Thyroid gland (tissue), 4 donors: ENCODE data around the gene PBX3. TPM values are rescaled to one million over a fixed set of nuclear protein-coding genes. Genes with fewer than 3 reads are reported as not detected.

Experiments
- DNase-seq, 2 donors: peaks; one replicate each; pipeline ENCODE4 v3.0.0-alpha.2; 2019
- H3K27ac ChIP-seq, 3 donors: fragments of 200-600 bp; sonication (generic); 1 replicate in 2 of 3; 2 replicates in 1 of 3; pipeline ENCODE4 v1.5.1; 2016 to 2019; ENCODE audit warnings: mild to moderate bottlenecking in 1 of 3, moderate library complexity in 1 of 3
- H3K27me3 ChIP-seq: fragments of 200-600 bp; sonication (generic); one replicate; pipeline ENCODE4 v1.5.1; 2019
- H3K36me3 ChIP-seq, 2 donors: fragments of 200-600 bp; sonication (generic); one replicate each; pipeline ENCODE4 v1.5.1; 2016 to 2019
- H3K4me1 ChIP-seq, 2 donors: fragments of 200-600 bp; sonication (generic); one replicate each; pipeline ENCODE4 v1.5.1; 2017 to 2019
- H3K4me3 ChIP-seq, 3 donors: fragments of 200-600 bp; sonication (generic); replicated peaks in 1 of 3; 1 replicate in 2 of 3; 2 replicates in 1 of 3; pipeline ENCODE4 v1.5.1; 2016; ENCODE audit warnings: mild to moderate bottlenecking in 1 of 3
- H3K9me3 ChIP-seq: fragments of 200-600 bp; sonication (generic); one replicate; pipeline ENCODE4 v1.5.1; 2017
- POLR2A ChIP-seq, 2 donors: fragments of 450-650 bp; IDR thresholded peaks; one replicate each; pipeline ENCODE4 v1.6.1; 2017; ENCODE audit warnings: antibody characterized with exemption in 2 of 2, mild to moderate bottlenecking in 2 of 2, moderate library complexity in 1 of 2
- WGBS, 2 donors: methylation state at CpG; one replicate each; pipeline ENCODE4 v1.1.5; 2017; 5-methylcytosine and 5-hydroxymethylcytosine counted together
- intact Hi-C: fragments of 100-400 bp; cut with DNase I; formaldehyde crosslinking; loops from one replicate; pipeline ENCODE4 v1.15.1; 2023
- total RNA-seq, 4 donors: library from RNA; depleted of rRNA; stranded (reverse); fragments of >200 nt; gene quantifications; one replicate each; pipeline ENCODE4 v1.2.3, GENCODE V29; 2016
- TF ChIP-seq, protein P1 (sequence below), 6 experiments: fragments of 200-600 bp in 3 of 6; fragments of 450-650 bp in 3 of 6; sonication (generic) in 3 of 6; IDR thresholded peaks; one replicate each; pipeline ENCODE4 v1.5.1; 2016 to 2019; ENCODE audit warnings: antibody characterized with exemption in 6 of 6, mild to moderate bottlenecking in 2 of 6, inconsistent platforms in 1 of 6, moderate library complexity in 1 of 6

Gene PBX3
- total RNA-seq, 4 donors from 2014 or later = 68.5 to 108 (median 71.3) TPM

DNA sequence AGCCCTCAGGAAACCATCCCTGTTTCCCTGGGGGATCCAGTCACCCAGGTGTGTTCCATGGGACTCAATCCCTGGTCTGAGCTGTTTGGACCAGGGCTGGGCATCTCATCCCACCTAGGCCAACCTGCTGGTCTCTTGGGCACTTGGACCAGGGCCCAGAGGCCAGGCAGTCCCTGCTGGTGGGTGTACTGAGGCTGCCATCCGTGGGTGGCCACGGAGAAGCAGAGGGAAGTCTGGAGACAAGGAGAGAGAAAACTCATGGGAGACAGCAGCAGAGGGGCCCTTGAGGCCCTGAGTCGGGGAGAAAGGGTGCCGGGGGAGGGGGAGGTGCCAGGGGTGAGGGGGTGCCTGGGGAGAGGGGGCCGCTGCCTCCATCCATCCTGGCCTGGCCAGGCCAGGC lies 247.8 kb downstream of the PBX3 start:
- intact Hi-C loops = no loop called here
- no peaks in the 10 kb centered on the region for H3K9me3 ChIP-seq
- no peaks in the 10 kb centered on the region for H3K36me3 ChIP-seq
- no peak for DNase-seq
- H3K4me3 ChIP-seq = no peak overlapping the region
- no peaks in the 10 kb centered on the region for H3K27me3 ChIP-seq
- no peak overlapping the region for H3K27ac ChIP-seq
- peaks cover 7 to 8% of the 10 kb centered on the region in 2 donors for H3K4me1 ChIP-seq
- TF ChIP-seq, protein P1, sequence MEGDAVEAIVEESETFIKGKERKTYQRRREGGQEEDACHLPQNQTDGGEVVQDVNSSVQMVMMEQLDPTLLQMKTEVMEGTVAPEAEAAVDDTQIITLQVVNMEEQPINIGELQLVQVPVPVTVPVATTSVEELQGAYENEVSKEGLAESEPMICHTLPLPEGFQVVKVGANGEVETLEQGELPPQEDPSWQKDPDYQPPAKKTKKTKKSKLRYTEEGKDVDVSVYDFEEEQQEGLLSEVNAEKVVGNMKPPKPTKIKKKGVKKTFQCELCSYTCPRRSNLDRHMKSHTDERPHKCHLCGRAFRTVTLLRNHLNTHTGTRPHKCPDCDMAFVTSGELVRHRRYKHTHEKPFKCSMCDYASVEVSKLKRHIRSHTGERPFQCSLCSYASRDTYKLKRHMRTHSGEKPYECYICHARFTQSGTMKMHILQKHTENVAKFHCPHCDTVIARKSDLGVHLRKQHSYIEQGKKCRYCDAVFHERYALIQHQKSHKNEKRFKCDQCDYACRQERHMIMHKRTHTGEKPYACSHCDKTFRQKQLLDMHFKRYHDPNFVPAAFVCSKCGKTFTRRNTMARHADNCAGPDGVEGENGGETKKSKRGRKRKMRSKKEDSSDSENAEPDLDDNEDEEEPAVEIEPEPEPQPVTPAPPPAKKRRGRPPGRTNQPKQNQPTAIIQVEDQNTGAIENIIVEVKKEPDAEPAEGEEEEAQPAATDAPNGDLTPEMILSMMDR (IDR thresholded peaks at IDR 0.05) = no peak
- no peak for TF ChIP-seq POLR2A (IDR thresholded peaks at IDR 0.05)
- 76 to 87% methylated on average over 5 of the region's 5 CpGs for WGBS, 2 donors

DNA sequence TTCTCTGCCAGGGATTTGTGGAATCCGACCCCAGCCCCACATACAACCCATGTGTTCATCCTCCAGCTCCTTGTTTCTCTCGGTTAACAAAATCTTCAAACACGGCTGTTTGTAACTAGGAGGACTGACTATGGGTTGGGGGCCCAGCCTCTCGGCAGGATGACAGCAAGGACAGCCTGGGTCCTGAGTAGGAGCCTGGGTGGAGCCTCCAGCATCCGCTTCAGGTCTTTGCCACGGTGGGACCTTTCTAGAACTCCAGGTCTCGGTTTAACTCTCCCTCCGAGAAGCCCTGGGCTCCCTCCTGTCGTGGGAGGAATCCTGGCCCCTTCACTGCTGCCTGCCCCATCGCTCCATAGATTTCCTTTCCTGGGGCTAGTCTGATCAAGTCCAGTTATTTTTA lies 248.5 kb downstream of the PBX3 start:
- no peak for TF ChIP-seq POLR2A (IDR thresholded peaks at IDR 0.05)
- Histone ChIP-seq H3K27me3 (no peaks in the 10 kb centered on the region), H3K4me3 (no peak overlapping the region), H3K4me1 (peaks cover 7 to 8% of the 10 kb centered on the region in 2 donors), H3K9me3 (no peaks in the 10 kb centered on the region), H3K27ac (no peak overlapping the region), H3K36me3 (no peaks in the 10 kb centered on the region)
- 83 to 92% methylated on average over 9 to 10 of the region's 10 CpGs for WGBS, 2 donors
- intact Hi-C loops = no loop called here
- no peak for DNase-seq

DNA sequence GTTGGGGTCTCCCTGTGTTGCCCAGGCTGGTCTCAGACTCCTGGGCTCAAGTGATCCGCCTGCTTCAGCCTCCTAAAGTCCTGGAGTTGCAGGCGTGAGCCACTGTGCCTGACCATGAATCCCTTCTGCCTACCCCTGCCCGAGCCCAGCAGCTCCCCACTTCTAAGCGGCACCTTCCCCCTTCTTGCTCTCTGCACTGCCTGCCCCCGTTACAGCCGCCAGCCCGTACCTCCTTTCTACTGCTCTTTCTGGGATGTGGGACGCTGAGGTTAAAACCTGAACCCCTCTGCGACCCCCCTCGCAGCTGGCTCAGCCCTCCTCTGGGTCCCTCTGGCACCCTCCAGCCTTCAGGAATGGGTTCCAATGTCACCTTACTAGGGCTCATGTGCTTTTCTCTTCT lies 249.6 kb downstream of the PBX3 start:
- intact Hi-C loops = no loop called here
- Histone ChIP-seq H3K4me3 (no peak overlapping the region), H3K4me1 (peaks cover 7 to 8% of the 10 kb centered on the region in 2 donors), H3K27me3 (no peaks in the 10 kb centered on the region), H3K36me3 (no peaks in the 10 kb centered on the region), H3K27ac (no peak overlapping the region), H3K9me3 (no peaks in the 10 kb centered on the region)
- WGBS, 2 donors = 87 to 89% methylated on average over 8 to 10 of the region's 10 CpGs
- TF ChIP-seq, protein P1 (IDR thresholded peaks at IDR 0.05) = no peak
- no peak for TF ChIP-seq POLR2A (IDR thresholded peaks at IDR 0.05)
- no peak for DNase-seq

DNA sequence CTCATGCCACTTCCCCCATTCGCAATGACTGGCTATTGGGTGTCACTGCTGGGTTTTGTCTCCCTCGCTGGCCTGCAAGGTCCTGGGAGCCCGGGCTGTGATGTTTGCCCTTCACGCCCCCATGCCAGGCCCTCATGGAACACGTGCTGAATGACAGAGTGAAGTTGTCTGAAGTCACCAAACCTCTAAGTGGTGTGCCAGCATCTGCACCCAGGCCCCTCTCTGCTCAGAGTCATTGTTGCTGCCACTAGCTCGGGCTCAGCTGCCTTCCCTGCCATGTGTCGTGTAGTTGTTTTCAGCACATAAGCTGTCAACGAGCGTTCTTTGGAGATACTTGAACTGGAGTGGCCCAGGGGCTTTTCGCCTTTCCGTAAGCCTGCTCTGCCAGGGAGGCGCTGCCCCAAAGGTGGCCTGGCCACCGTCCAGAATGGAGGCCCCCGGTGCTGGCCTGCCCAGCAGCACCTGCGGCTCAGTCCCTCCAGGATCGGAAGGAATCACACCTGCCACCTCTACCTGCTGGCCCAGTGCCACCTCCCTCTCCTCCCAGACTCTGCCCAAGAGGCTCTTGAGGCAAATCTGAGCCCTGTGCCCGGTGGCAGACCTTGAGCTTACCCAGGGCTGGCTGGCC lies 250.1 kb downstream of the PBX3 start:
- no peak for TF ChIP-seq POLR2A (IDR thresholded peaks at IDR 0.05)
- TF ChIP-seq, protein P1 (IDR thresholded peaks at IDR 0.05) = no peak

DNA sequence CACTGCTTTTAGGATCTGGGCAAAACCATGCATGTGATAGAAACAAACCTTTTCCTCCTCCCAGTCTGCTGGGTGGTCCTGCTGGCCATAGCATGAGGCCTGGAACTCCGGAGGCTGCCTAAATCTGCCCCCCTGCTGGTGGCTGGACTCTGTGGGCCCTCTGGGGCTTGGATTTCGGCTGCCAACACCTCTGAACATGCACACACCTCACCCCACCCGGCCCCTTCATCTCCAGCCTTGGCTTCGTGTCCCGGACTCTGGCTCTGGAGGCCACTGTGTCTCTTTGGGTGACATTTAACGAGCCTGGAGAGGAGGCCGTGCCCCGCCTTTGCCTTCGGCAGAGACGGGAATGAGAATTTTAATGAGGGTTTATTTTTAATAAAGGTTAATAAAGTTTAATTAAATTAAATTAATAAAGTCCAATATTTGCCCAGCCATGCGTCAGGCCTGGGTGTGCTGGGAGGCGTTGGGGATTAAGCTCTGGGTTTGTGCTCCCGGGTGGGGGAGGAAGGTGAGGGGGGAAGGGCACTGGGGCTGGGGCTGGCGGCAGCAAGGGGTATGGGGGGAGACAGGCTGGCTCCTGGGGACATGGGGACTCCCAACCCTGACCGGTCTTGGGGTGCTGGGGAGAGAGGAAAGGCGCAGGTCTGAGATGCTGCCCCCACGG lies 251.8 kb downstream of the PBX3 start:
- intact Hi-C loops = no loop called here
- Histone ChIP-seq H3K27me3 (no peaks in the 10 kb centered on the region), H3K4me3 (no peak overlapping the region), H3K27ac (no peak overlapping the region), H3K4me1 (peaks cover 7 to 8% of the 10 kb centered on the region in 2 donors), H3K9me3 (no peaks in the 10 kb centered on the region), H3K36me3 (no peaks in the 10 kb centered on the region)
- TF ChIP-seq POLR2A (IDR thresholded peaks at IDR 0.05) = no peak
- TF ChIP-seq, protein P1 (IDR thresholded peaks at IDR 0.05) = no peak
- 72 to 82% methylated on average over 17 of the region's 17 CpGs for WGBS, 2 donors
- no peak for DNase-seq

More for the DNA sequence above, 250.1 kb downstream of the PBX3 start:
- peak; percentile 78 to 85 for DNase-seq
- H3K9me3 ChIP-seq = no peaks in the 10 kb centered on the region
- H3K27me3 ChIP-seq = no peaks in the 10 kb centered on the region
- H3K4me1 ChIP-seq = peaks cover 7 to 8% of the 10 kb centered on the region in 2 donors
- 52 to 60% methylated on average over 16 to 17 of the region's 17 CpGs for WGBS, 2 donors
- no peaks in the 10 kb centered on the region for H3K36me3 ChIP-seq
- H3K4me3 ChIP-seq = no peak overlapping the region
- intact Hi-C loops = no loop called here
- no peak overlapping the region for H3K27ac ChIP-seq
